ENCODE measurements around the gene ASIC2.

GRCh38 chr17:32970281-32970680, 322.8 kb downstream of the ASIC2 start:
- TF ChIP-seq ZBTB33 (IDR thresholded peaks at IDR 0.05; ENCODE audit: extremely low read depth, insufficient replicate concordance, low read length) (no peak), RAD21 (IDR thresholded peaks at IDR 0.05; ENCODE audit: low read depth) (no peak), JUND (IDR thresholded peaks at IDR 0.05) (no peak), ZNF274 (IDR thresholded peaks at IDR 0.05; ENCODE audit: low read depth, low read length) (no peak), CTCF (IDR thresholded peaks at IDR 0.05 in 2 of 3, conservative IDR thresholded peaks at IDR 0.05 in 1 of 3; ENCODE audit: borderline replicate concordance in 1 of 3, insufficient read depth in 1 of 3, low read depth in 2 of 3, low read length in 2 of 3) (no peak), POLR2A (IDR thresholded peaks at IDR 0.05; ENCODE audit: borderline replicate concordance, extremely low read depth, insufficient read depth, insufficient read length) (no peak)
